Activated T-cell treated with anti-CD3 and anti-CD28 coated beads for 48 hours (primary cell): Measurements from ENCODE around the gene CCDC170.

Experiments used
- DNase-seq: peaks from one replicate; pipeline ENCODE4 v3.0.0-alpha.2; 2020; ENCODE audit warnings: low read depth

CCDC170 gene

GRCh38 chr6:151618717-151619116, 124.9 kb downstream of the CCDC170 start:
- no peak for DNase-seq

- DNase-seq = no peak
Measured at GRCh38 chr6:151620179-151620578, 126.4 kb downstream of the CCDC170 start.

GRCh38 chr6:151624071-151624470, 130.3 kb downstream of the CCDC170 start:
- no peak for DNase-seq

- DNase-seq = no peak
Measured at GRCh38 chr6:151624481-151624880, 130.7 kb downstream of the CCDC170 start.

GRCh38 chr6:151624900-151625536, 131.2 kb downstream of the CCDC170 start:
- no peak for DNase-seq

- DNase-seq = no peak
Measured at GRCh38 chr6:151627689-151628444, 134.1 kb downstream of the CCDC170 start.

GRCh38 chr6:151629791-151630190, 136.0 kb downstream of the CCDC170 start:
- DNase-seq = no peak

GRCh38 chr6:151630387-151630786, 136.6 kb downstream of the CCDC170 start:
- no peak for DNase-seq

- no peak for DNase-seq
Measured at GRCh38 chr6:151630991-151631655, 137.3 kb downstream of the CCDC170 start.

- no peak for DNase-seq
Measured at GRCh38 chr6:151632415-151632987, 138.7 kb downstream of the CCDC170 start.

GRCh38 chr6:151633526-151634335, 139.9 kb downstream of the CCDC170 start:
- no peak for DNase-seq

- no peak for DNase-seq
Measured at GRCh38 chr6:151634336-151634720, 140.5 kb downstream of the CCDC170 start.

- DNase-seq = no peak
Measured at GRCh38 chr6:151635741-151636140, 141.9 kb downstream of the CCDC170 start.

GRCh38 chr6:151637814-151638213, 144.0 kb downstream of the CCDC170 start:
- DNase-seq = no peak

GRCh38 chr6:151639750-151640149, 145.9 kb downstream of the CCDC170 start:
- no peak for DNase-seq

- DNase-seq = no peak
Measured at GRCh38 chr6:151641028-151641427, 147.2 kb downstream of the CCDC170 start.

GRCh38 chr6:151647976-151648639, 154.3 kb downstream of the CCDC170 start:
- DNase-seq = no peak

GRCh38 chr6:151649835-151650234, 156.0 kb downstream of the CCDC170 start:
- DNase-seq = no peak

GRCh38 chr6:151651639-151652038, 157.8 kb downstream of the CCDC170 start:
- no peak for DNase-seq

GRCh38 chr6:151652325-151652724, 158.5 kb downstream of the CCDC170 start:
- DNase-seq = no peak

- no peak for DNase-seq
Measured at GRCh38 chr6:151655099-151655498, 161.3 kb downstream of the CCDC170 start.
